HCT116 (cell line): ENCODE measurements around the gene MED9. TPM values are rescaled to one million over a fixed set of nuclear protein-coding genes. Genes with fewer than 3 reads are reported as not detected.

Source experiments
- ATAC-seq: fragments of 200-7000 bp; cut with Tn5 transposase; 2 replicates; pipeline ENCODE4 v1.9.1; 2020; ENCODE audit warnings: mild to moderate bottlenecking, moderate library complexity
- BruUV-seq: library from RNA; stranded (reverse); fragments of 400-500 nt; replicated peaks from 2 replicates; lab custom pipeline; 2021; lab: Mats Ljungman, UMichigan
- CTCF ChIA-PET: fragments of 300-600 bp; sonication (Branson Sonifier 250); formaldehyde crosslinking; loops from one replicate; lab custom pipeline; 2021; ENCODE audit warnings: antibody characterized with exemption; lab: Charles Lee
- POLR2A ChIA-PET: fragments of 300-600, 350-600 bp; sonication (Branson Sonifier 250); formaldehyde crosslinking; loops from one replicate; lab custom pipeline; 2021; ENCODE audit warnings: antibody characterized with exemption; lab: Charles Lee
- RAD21 ChIA-PET, 2 experiments: fragments of 300-600 bp; sonication (Branson Sonifier 250); formaldehyde crosslinking; loops; one replicate each; lab custom pipeline; 2023; ENCODE audit warnings: low total read pairs in 2 of 2; ENCODE audit not compliant: uncharacterized antibody in 2 of 2, unreplicated experiment in 2 of 2, low non-redundant PET in 1 of 2; lab: Charles Lee
- DNase-seq: peaks from one replicate; pipeline ENCODE4 v3.0.0-alpha.2; 2010; ENCODE audit warnings: low read depth, low spot score
- H2AFZ ChIP-seq: fragments of 200-600 bp; shearing (Covaris generic), sonication (generic); 2 replicates; pipeline ENCODE4 v1.6.1; 2017; ENCODE audit warnings: low read depth, mixed run types, mixed read lengths, antibody characterized with exemption, low read length; ENCODE audit not compliant: poor library complexity, severe bottlenecking
- H3K27ac ChIP-seq: 2 replicates; pipeline ENCODE4 v1.5.1; 2012; ENCODE audit warnings: low read depth, low read length
- H3K27me3 ChIP-seq: fragments of 200-600 bp; sonication (generic); 2 replicates; pipeline ENCODE4 v1.6.1; 2016; ENCODE audit warnings: mixed run types, low read length, mixed read lengths; ENCODE audit not compliant: insufficient read depth
- H3K36me3 ChIP-seq, 2 experiments: fragments of 200-500 bp in 1 of 2; fragments of 200-600 bp in 1 of 2; sonication (Bioruptor generic) in 1 of 2; sonication (generic) in 1 of 2; 2 replicates each; pipeline versions ENCODE4 v1.5.1 to v1.6.1; 2014 to 2016; ENCODE audit warnings: low read length in 2 of 2, inconsistent platforms in 1 of 2, mixed read lengths in 1 of 2, mixed run types in 1 of 2; ENCODE audit not compliant: insufficient read depth in 2 of 2, control insufficient read depth in 1 of 2
- H3K4me1 ChIP-seq, 2 experiments: fragments of 200-600 bp in 1 of 2; sonication (generic) in 1 of 2; 2 replicates each; pipeline versions ENCODE4 v1.5.1 to v1.6.1; 2012 to 2017; ENCODE audit warnings: low read length in 2 of 2, inconsistent platforms in 1 of 2, mild to moderate bottlenecking in 1 of 2, mixed read lengths in 1 of 2, mixed run types in 1 of 2, moderate library complexity in 1 of 2; ENCODE audit not compliant: insufficient read depth in 2 of 2, control insufficient read depth in 1 of 2
- H3K4me2 ChIP-seq: fragments of 200-600 bp; sonication (generic); 2 replicates; pipeline ENCODE4 v1.6.1; 2017; ENCODE audit warnings: mixed run types, low read length, mixed read lengths
- H3K4me3 ChIP-seq, 2 experiments: fragments of 200-600 bp in 1 of 2; sonication (generic) in 1 of 2; replicated peaks in 1 of 2; 2 replicates each; pipeline ENCODE4 v1.5.1; 2011 to 2016; ENCODE audit warnings: low read length in 2 of 2, control low read depth in 1 of 2, low read depth in 1 of 2, mild to moderate bottlenecking in 1 of 2, mixed read lengths in 1 of 2, mixed run types in 1 of 2
- H3K79me2 ChIP-seq: fragments of 200-600 bp; sonication (generic); 2 replicates; pipeline ENCODE4 v1.6.1; 2017; ENCODE audit warnings: mild to moderate bottlenecking, mixed run types, low read length, moderate library complexity, mixed read lengths; ENCODE audit not compliant: insufficient read depth
- H3K9ac ChIP-seq: fragments of 200-600 bp; sonication (generic); 2 replicates; pipeline ENCODE4 v1.6.1; 2016; ENCODE audit warnings: low read length, mixed read lengths
- H3K9me2 ChIP-seq: fragments of 200-600 bp; sonication (generic), shearing (Covaris generic); 2 replicates; pipeline ENCODE4 v1.6.1; 2017; ENCODE audit warnings: mixed run types, mild to moderate bottlenecking, moderate library complexity; ENCODE audit not compliant: insufficient read depth
- H3K9me3 ChIP-seq, 2 experiments: fragments of 200-500 bp in 1 of 2; fragments of 200-600 bp in 1 of 2; sonication (Bioruptor generic) in 1 of 2; sonication (generic) in 1 of 2; 2 replicates each; pipeline ENCODE4 v1.6.1; 2014 to 2017; ENCODE audit warnings: low read length in 2 of 2, mixed read lengths in 2 of 2, inconsistent platforms in 1 of 2, low read depth in 1 of 2, mild to moderate bottlenecking in 1 of 2, mixed run types in 1 of 2, moderate library complexity in 1 of 2; ENCODE audit not compliant: control insufficient read depth in 1 of 2, insufficient read depth in 1 of 2
- H4K20me1 ChIP-seq: fragments of 200-600 bp; sonication (generic), shearing (Covaris generic); 2 replicates; pipeline ENCODE4 v1.6.1; 2017; ENCODE audit warnings: mixed run types, mild to moderate bottlenecking, moderate library complexity; ENCODE audit not compliant: insufficient read depth
- CTCF ChIP-seq, 3 experiments: fragments of 200-600 bp in 1 of 3; sonication (generic) in 1 of 3; IDR thresholded peaks in 2 of 3; conservative IDR thresholded peaks in 1 of 3; 2 replicates each; pipeline ENCODE4 v1.5.1; 2012 to 2017; ENCODE audit warnings: low read depth in 2 of 3, low read length in 2 of 3, antibody characterized with exemption in 1 of 3, borderline replicate concordance in 1 of 3, control low read depth in 1 of 3, mild to moderate bottlenecking in 1 of 3, mixed read lengths in 1 of 3, mixed run types in 1 of 3, moderate library complexity in 1 of 3; ENCODE audit not compliant: insufficient read depth in 1 of 3
- EGR1 ChIP-seq: IDR thresholded peaks from 2 replicates; pipeline ENCODE4 v1.6.1; 2012; ENCODE audit warnings: low read depth
- EZH2 ChIP-seq: fragments of 200-600 bp; sonication (generic); IDR thresholded peaks from 2 replicates; pipeline ENCODE4 v1.6.1; 2017; ENCODE audit warnings: antibody characterized with exemption, mixed run types
- POLR2AphosphoS5 ChIP-seq: IDR thresholded peaks from 2 replicates; pipeline ENCODE4 v1.6.1; 2011; ENCODE audit warnings: mild to moderate bottlenecking, low read depth, low read length, moderate library complexity
- SIN3A ChIP-seq: IDR thresholded peaks from 2 replicates; pipeline ENCODE4 v1.6.1; 2012; ENCODE audit warnings: low read depth
- ZFX ChIP-seq: fragments of 450-650 bp; IDR thresholded peaks from 2 replicates; pipeline ENCODE4 v1.6.1; 2017
- intact Hi-C: fragments of 100-400 bp; cut with micrococcal nuclease; formaldehyde crosslinking; loops from 2 replicates; pipeline ENCODE4 v1.10.0; 2022
- total RNA-seq: library from RNA; stranded (reverse); gene quantifications from one replicate; pipeline ENCODE4 v1.2.1, GENCODE V29; 2021; ENCODE audit not compliant: unreplicated experiment
- TF ChIP-seq, protein P1 (sequence below): IDR thresholded peaks from 2 replicates; pipeline ENCODE4 v1.6.1; 2012

MED9 gene
- total RNA-seq, 1 experiment from 2014 or later: 13.9 TPM

- Histone ChIP-seq H3K4me1 (peaks cover 0 to 15% of the 10 kb centered on the region in 2 experiments; a peak in 2 of 4 replicates), H3K27ac (no peak overlapping the region), H3K79me2 (no peaks in the 10 kb centered on the region), H4K20me1 (no peaks in the 10 kb centered on the region), H3K9me2 (no peaks in the 10 kb centered on the region), H3K9ac (no peak overlapping the region), H3K27me3 (no peaks in the 10 kb centered on the region), H3K9me3 (no peaks in the 10 kb centered on the region), H3K36me3 (peaks cover 0 to 4% of the 10 kb centered on the region in 2 experiments; a peak in 2 of 4 replicates), H3K4me3 (no peak overlapping the region), H2AFZ (no peak overlapping the region), H3K4me2 (peak overlapping the region; percentile 75)
- ChIA-PET CTCF (interaction anchor here (1.0 to 2.5 kb wide), 10 partner anchors 9 to 146 kb away, joined by 3 to 31 read pairs (median 10); no protein-coding TSS in a partner anchor), POLR2A (no interaction called here), RAD21 (interaction anchor here in 1 of 2 experiments (1.5 kb wide), 1 partner anchor 146 kb away, joined by 8 read pairs; no protein-coding TSS in a partner anchor)
- ATAC-seq (no peak), DNase-seq (no peak)
- intact Hi-C loops: no loop called here
- TF ChIP-seq SIN3A (no peak), CTCF (IDR thresholded peaks at IDR 0.05 in 2 of 3, conservative IDR thresholded peaks at IDR 0.05 in 1 of 3; ENCODE audit: borderline replicate concordance in 1 of 3, insufficient read depth in 1 of 3, low read depth in 2 of 3, low read length in 2 of 3) (no peak), ZFX (no peak), EGR1 (no peak), POLR2AphosphoS5 (no peak), EZH2 (no peak)
- TF ChIP-seq, protein P1, sequence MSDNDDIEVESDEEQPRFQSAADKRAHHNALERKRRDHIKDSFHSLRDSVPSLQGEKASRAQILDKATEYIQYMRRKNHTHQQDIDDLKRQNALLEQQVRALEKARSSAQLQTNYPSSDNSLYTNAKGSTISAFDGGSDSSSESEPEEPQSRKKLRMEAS: no peak
- no TSS peak for BruUV-seq
Observed at GRCh38 chr17:17495536-17496188, 18.9 kb downstream of the MED9 start.
